GM12878 (cell line): ENCODE measurements around the gene WDR86. TPM values are rescaled to one million over a fixed set of nuclear protein-coding genes. Genes with fewer than 3 reads are reported as not detected.

ENCODE experiments used
- ATAC-seq: fragments of 200-7000 bp; cut with Tn5 transposase; 3 replicates; pipeline ENCODE4 v1.9.1; 2020; ENCODE audit warnings: mild to moderate bottlenecking, moderate library complexity
- BruUV-seq: library from RNA; stranded (reverse); fragments of 400-500 nt; replicated peaks from 2 replicates; lab custom pipeline; 2021; lab: Mats Ljungman, UMichigan
- CTCF ChIA-PET: fragments of 300-600 bp; sonication (Branson Sonifier 250); formaldehyde crosslinking; extraction: SDS; loops from one replicate; lab custom pipeline; 2021; ENCODE audit warnings: inconsistent platforms; lab: Yijun Ruan, JAX
- POLR2A ChIA-PET: fragments of 350-600 bp; formaldehyde crosslinking; extraction: SDS; loops from one replicate; lab custom pipeline; 2021; ENCODE audit warnings: inconsistent platforms; lab: Charles Lee
- RAD21 ChIA-PET: fragments of 300-600 bp; sonication (Branson Sonifier 250); formaldehyde crosslinking; loops from one replicate; lab custom pipeline; 2023; ENCODE audit warnings: antibody characterized with exemption; ENCODE audit not compliant: unreplicated experiment; lab: Charles Lee
- SMC1A ChIA-PET: fragments of 300-600 bp; sonication (Branson Sonifier 250); formaldehyde crosslinking; loops from one replicate; lab custom pipeline; 2023; ENCODE audit not compliant: unreplicated experiment, uncharacterized antibody; lab: Charles Lee
- DNase-seq: peaks from one replicate; pipeline ENCODE4 v3.0.0-alpha.2; 2011; ENCODE audit warnings: low read depth, low spot score
- FAIRE-seq: peaks from 3 replicates; lab custom pipeline; 2011; peaks lifted over from hg19 to GRCh38; lab: Jason Lieb, UNC
- H2AFZ ChIP-seq: 2 replicates; pipeline ENCODE4 v1.6.0; 2011; ENCODE audit warnings: low read depth, low read length, control low read depth; ENCODE audit not compliant: control insufficient read depth
- H3K27ac ChIP-seq: 2 replicates; pipeline ENCODE4 v1.5.1; 2011; ENCODE audit warnings: control low read depth; ENCODE audit not compliant: control insufficient read depth, insufficient read depth
- H3K27me3 ChIP-seq, 2 experiments: replicated peaks in 1 of 2; 2 replicates each; pipeline versions ENCODE4 v1.6.0 to v1.6.1; 2011; ENCODE audit warnings: low read length in 1 of 2; ENCODE audit not compliant: control insufficient read depth in 2 of 2, insufficient read depth in 2 of 2
- H3K36me3 ChIP-seq, 2 experiments: 2 replicates each; pipeline ENCODE4 v1.5.1; 2011; ENCODE audit warnings: low read length in 1 of 2; ENCODE audit not compliant: control insufficient read depth in 2 of 2, insufficient read depth in 2 of 2
- H3K4me1 ChIP-seq: 2 replicates; pipeline ENCODE4 v1.6.1; 2011; ENCODE audit warnings: mild to moderate bottlenecking, low read length, moderate library complexity, mixed read lengths; ENCODE audit not compliant: control insufficient read depth, insufficient read depth
- H3K4me2 ChIP-seq: 2 replicates; pipeline ENCODE4 v1.6.0; 2011; ENCODE audit warnings: control low read depth; ENCODE audit not compliant: control insufficient read depth, insufficient read depth
- H3K4me3 ChIP-seq: fragments of 200-600 bp; sonication (generic); 2 replicates; pipeline ENCODE4 v1.5.1; 2016
- H3K79me2 ChIP-seq: 2 replicates; pipeline ENCODE4 v1.6.0; 2011; ENCODE audit warnings: low read length; ENCODE audit not compliant: control insufficient read depth, insufficient read depth
- H3K9ac ChIP-seq: 2 replicates; pipeline ENCODE4 v1.8.0; 2011; ENCODE audit warnings: low read length, control low read depth, mixed read lengths; ENCODE audit not compliant: control insufficient read depth, insufficient read depth
- H3K9me3 ChIP-seq: replicated peaks from 3 replicates; pipeline ENCODE4 v1.5.1; 2011; ENCODE audit warnings: mild to moderate bottlenecking, low read length; ENCODE audit not compliant: control insufficient read depth, insufficient read depth
- H4K20me1 ChIP-seq: 2 replicates; pipeline ENCODE4 v1.6.0; 2011; ENCODE audit not compliant: control insufficient read depth, insufficient read depth
- CEBPB ChIP-seq, 2 experiments: fragments of 150-350 bp in 1 of 2; IDR thresholded peaks; 2 replicates each; pipeline ENCODE4 v1.6.1; 2012 to 2014; ENCODE audit warnings: low read depth in 2 of 2, low read length in 2 of 2, borderline replicate concordance in 1 of 2, inconsistent platforms in 1 of 2
- HDAC2 ChIP-seq: fragments of 200-600 bp; sonication (generic); IDR thresholded peaks from 2 replicates; pipeline ENCODE4 v1.6.1; 2017
- IKZF2 ChIP-seq, 2 experiments: fragments of 450-650 bp; IDR thresholded peaks; 2 replicates each; pipeline ENCODE4 v1.6.1; 2017; ENCODE audit warnings: mild to moderate bottlenecking in 2 of 2, moderate library complexity in 2 of 2
- MEF2A ChIP-seq: IDR thresholded peaks from 2 replicates; pipeline ENCODE4 v1.6.1; 2011; ENCODE audit warnings: low read depth, mild to moderate bottlenecking, low read length, moderate library complexity; ENCODE audit not compliant: insufficient read depth
- MXI1 ChIP-seq: fragments of 150-350 bp; IDR thresholded peaks from 2 replicates; pipeline ENCODE4 v1.6.1; 2011; ENCODE audit warnings: low read depth, mild to moderate bottlenecking, inconsistent platforms, low read length, improper control_type of control experiment
- RCOR1 ChIP-seq: conservative IDR thresholded peaks from 2 replicates; pipeline ENCODE4 v1.6.1; 2012; ENCODE audit warnings: low read depth, low read length, improper control_type of control experiment
- WRNIP1 ChIP-seq: IDR thresholded peaks from 2 replicates; pipeline ENCODE4 v1.6.1; 2011; ENCODE audit warnings: low read depth, low read length, improper control_type of control experiment, borderline replicate concordance
- YBX1 ChIP-seq: fragments of 450-650 bp; IDR thresholded peaks from 2 replicates; pipeline ENCODE4 v1.6.1; 2016; ENCODE audit warnings: antibody characterized with exemption
- ZNF217 ChIP-seq: fragments of 450-650 bp; IDR thresholded peaks from 2 replicates; pipeline ENCODE4 v1.6.1; 2017; ENCODE audit warnings: antibody characterized with exemption, mild to moderate bottlenecking
- ZNF274 ChIP-seq: IDR thresholded peaks from one replicate; pipeline ENCODE4 v1.8.0; 2011; ENCODE audit not compliant: insufficient read length, insufficient read depth
- WGBS: methylation state at CpG from one replicate; pipeline ENCODE4 v1.1.6; 2016; ENCODE audit warnings: low lambda C conversion rate; ENCODE audit not compliant: insufficient replicate concordance, insufficient coverage; ENCODE audit errors: missing lambda C conversion rate; 5-methylcytosine and 5-hydroxymethylcytosine counted together
- in situ Hi-C: fragments of 300-500 bp; cut with MboI; formaldehyde crosslinking; loops from 9 replicates; pipeline ENCODE4 v1.14.3; 2018; ENCODE audit warnings: mixed read lengths
- intact Hi-C: fragments of 100-400 bp; cut with micrococcal nuclease; formaldehyde crosslinking; loops from one replicate; pipeline ENCODE4 v1.14.2; 2022; ENCODE audit not compliant: unreplicated experiment
- polyA plus RNA-seq, 11 experiments: library from polyadenylated mRNA; depleted of rRNA in 4 of 11; unstranded in 6 of 11; stranded (reverse) in 5 of 11; fragments of >200 nt; fragmentation: Nextera tagmentation in 4 of 11; fragmentation: Illumina TruSeq in 1 of 11; extraction: Ambion mirVana in 4 of 11; extraction: Trizol in 1 of 11; gene quantifications; 1 replicate in 1 of 11; 2 replicates in 10 of 11; pipeline versions ENCODE4 v1.2.1 to v1.2.3, GENCODE V29; 2011 to 2016; ENCODE audit warnings: inconsistent platforms in 2 of 11, missing spikeins in 2 of 11, low read depth in 1 of 11
- total RNA-seq, 4 experiments: library from RNA; depleted of rRNA in 3 of 4; stranded (reverse); fragments of >200 nt in 3 of 4; fragmentation: Illumina TruSeq in 1 of 4; extraction: Trizol in 1 of 4; gene quantifications; 2 replicates each; pipeline versions ENCODE4 v1.2.1 to v1.2.3, GENCODE V29; 2013 to 2021
- TF ChIP-seq, protein P1 (sequence below): fragments of 150-350 bp; IDR thresholded peaks from 2 replicates; pipeline ENCODE4 v1.6.1; 2014; ENCODE audit warnings: mild to moderate bottlenecking, low read depth, low read length

The WDR86 gene
- total and polyA plus RNA-seq, 10 of the 15 experiments (the other 5 are each of a cell fraction or from before 2014, with no cell fraction given): 0.05 to 0.19 (median 0.15) TPM; not detected in 7

DNA sequence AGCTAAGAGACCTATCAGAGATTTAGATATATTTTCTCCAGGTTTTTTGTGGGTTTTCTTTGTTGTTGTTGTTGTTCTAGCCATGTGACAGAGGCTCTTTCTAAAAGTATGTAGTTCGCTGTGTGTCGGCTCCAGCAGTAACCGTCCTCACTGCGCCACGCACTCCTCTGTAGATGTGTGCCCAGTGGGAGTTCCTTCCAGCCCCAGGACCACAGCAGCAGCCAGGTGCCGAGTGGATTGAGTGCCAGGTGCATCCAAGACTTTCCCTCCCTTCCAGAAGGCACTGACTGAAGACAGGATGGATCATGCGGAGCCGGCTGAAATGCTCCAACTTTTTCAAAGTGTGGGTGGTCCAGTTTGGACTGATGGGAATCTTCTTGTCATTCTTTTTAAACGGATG is 31.8 kb downstream of the WDR86 start:
- in situ Hi-C loops: no loop called here
- ChIA-PET RAD21 (no interaction called here), CTCF (interaction anchor here (1.4 kb wide), 2 partner anchors 10 to 11 kb away, joined by 4 to 5 read pairs; no protein-coding TSS in a partner anchor), POLR2A (no interaction called here), SMC1A (no interaction called here)
- H3K4me1 ChIP-seq: peaks cover 7% of the 10 kb centered on the region
- no peak overlapping the region for H3K4me3 ChIP-seq
- ATAC-seq: no peak
- no peak overlapping the region for H3K27ac ChIP-seq
- intact Hi-C loops: no loop called here
- H3K36me3 ChIP-seq: peaks cover 7 to 18% of the 10 kb centered on the region in 2 experiments
- peaks cover 2 to 3% of the 10 kb centered on the region in 2 experiments; a peak in 2 of 4 replicates for H3K27me3 ChIP-seq
- no peaks in the 10 kb centered on the region for H3K9me3 ChIP-seq
- H3K9ac ChIP-seq: no peak overlapping the region
- no peaks in the 10 kb centered on the region for H3K79me2 ChIP-seq
- TSS peak; percentile 69 for BruUV-seq
- H2AFZ ChIP-seq: no peak overlapping the region
- H4K20me1 ChIP-seq: no peaks in the 10 kb centered on the region
- no peak overlapping the region for H3K4me2 ChIP-seq
- TF ChIP-seq CEBPB (IDR thresholded peaks at IDR 0.05; ENCODE audit: borderline replicate concordance in 1 of 2, low read depth in 2 of 2, low read length in 2 of 2): no peak
- TF ChIP-seq MXI1: no peak
- no peak for TF ChIP-seq ZNF217
- TF ChIP-seq ZNF274: no peak
- TF ChIP-seq IKZF2 (IDR thresholded peaks at IDR 0.05): no peak
- TF ChIP-seq MEF2A: no peak
- TF ChIP-seq, protein P1, sequence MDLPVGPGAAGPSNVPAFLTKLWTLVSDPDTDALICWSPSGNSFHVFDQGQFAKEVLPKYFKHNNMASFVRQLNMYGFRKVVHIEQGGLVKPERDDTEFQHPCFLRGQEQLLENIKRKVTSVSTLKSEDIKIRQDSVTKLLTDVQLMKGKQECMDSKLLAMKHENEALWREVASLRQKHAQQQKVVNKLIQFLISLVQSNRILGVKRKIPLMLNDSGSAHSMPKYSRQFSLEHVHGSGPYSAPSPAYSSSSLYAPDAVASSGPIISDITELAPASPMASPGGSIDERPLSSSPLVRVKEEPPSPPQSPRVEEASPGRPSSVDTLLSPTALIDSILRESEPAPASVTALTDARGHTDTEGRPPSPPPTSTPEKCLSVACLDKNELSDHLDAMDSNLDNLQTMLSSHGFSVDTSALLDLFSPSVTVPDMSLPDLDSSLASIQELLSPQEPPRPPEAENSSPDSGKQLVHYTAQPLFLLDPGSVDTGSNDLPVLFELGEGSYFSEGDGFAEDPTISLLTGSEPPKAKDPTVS: no peak
- TF ChIP-seq WRNIP1: no peak
- TF ChIP-seq YBX1: no peak
- TF ChIP-seq RCOR1: no peak
- TF ChIP-seq HDAC2: no peak
- WGBS: 98% methylated on average over 9 of the region's 9 CpGs
- DNase-seq: no peak
- no peak for FAIRE-seq
